Uterus (tissue), 4 donors: Measurements from ENCODE around the gene TMPRSS9. TPM values are rescaled to one million over a fixed set of nuclear protein-coding genes. Genes with fewer than 3 reads are reported as not detected.

ENCODE experiments used
- DNase-seq, 2 donors: peaks; one replicate each; pipeline ENCODE4 v3.0.0-alpha.2; 2019 to 2020
- H3K27ac ChIP-seq, 2 donors: fragments of 200-600 bp; sonication (generic); 1 replicate in 1 of 2; 2 replicates in 1 of 2; pipeline ENCODE4 v1.5.1; 2016 to 2018
- H3K27me3 ChIP-seq, 2 donors: fragments of 200-600 bp; sonication (generic); one replicate each; pipeline ENCODE4 v1.5.1; 2018 to 2019; ENCODE audit warnings: control low read depth in 1 of 2
- H3K36me3 ChIP-seq, 2 donors: fragments of 200-600 bp; sonication (generic); one replicate each; pipeline ENCODE4 v1.5.1; 2019; ENCODE audit warnings: control low read depth in 1 of 2
- H3K4me1 ChIP-seq, 2 donors: fragments of 200-600 bp; sonication (generic); one replicate each; pipeline ENCODE4 v1.5.1; 2018 to 2019; ENCODE audit warnings: control low read depth in 1 of 2
- H3K4me3 ChIP-seq, 2 donors: fragments of 200-600 bp; sonication (generic); 1 replicate in 1 of 2; 2 replicates in 1 of 2; pipeline ENCODE4 v1.5.1; 2018 to 2019; ENCODE audit warnings: mild to moderate bottlenecking in 1 of 2
- H3K9me3 ChIP-seq, 2 donors: fragments of 200-600 bp; sonication (generic); one replicate each; pipeline ENCODE4 v1.5.1; 2019; ENCODE audit warnings: control low read depth in 1 of 2
- POLR2A ChIP-seq, 2 donors: fragments of 450-650 bp; IDR thresholded peaks; one replicate each; pipeline ENCODE4 v1.6.1; 2016; ENCODE audit warnings: antibody characterized with exemption in 2 of 2, mild to moderate bottlenecking in 1 of 2, moderate library complexity in 1 of 2
- intact Hi-C: fragments of 100-400 bp; cut with DNase I; formaldehyde crosslinking; loops from one replicate; pipeline ENCODE4 v1.15.1; 2023; ENCODE audit warnings: low total_unique reads
- total RNA-seq, 4 donors: library from RNA; depleted of rRNA in 3 of 4; stranded (reverse); fragments of >200 nt in 3 of 4; gene quantifications; one replicate each; pipeline versions ENCODE4 v1.1.0 to v1.2.4, GENCODE V29; 2014 to 2023
- TF ChIP-seq, protein P1 (sequence below), 4 experiments: fragments of 200-600 bp in 2 of 4; fragments of 450-650 bp in 2 of 4; sonication (generic) in 2 of 4; IDR thresholded peaks; one replicate each; pipeline ENCODE4 v1.5.1; 2016 to 2019; ENCODE audit warnings: antibody characterized with exemption in 4 of 4, mild to moderate bottlenecking in 2 of 4, moderate library complexity in 1 of 4
- donor health status: DM: yes; HTN: yes; CAD: no.

Gene TMPRSS9
- total RNA-seq, 4 donors from 2014 or later, result 0.69 TPM; not detected in 3

- peaks cover 0 to 3% of the 10 kb centered on the region in 2 donors for H3K4me1 ChIP-seq
- H3K36me3 ChIP-seq, result no peaks in the 10 kb centered on the region
- H3K27ac ChIP-seq, result no peak overlapping the region
- no peaks in the 10 kb centered on the region for H3K27me3 ChIP-seq
- TF ChIP-seq, protein P1, sequence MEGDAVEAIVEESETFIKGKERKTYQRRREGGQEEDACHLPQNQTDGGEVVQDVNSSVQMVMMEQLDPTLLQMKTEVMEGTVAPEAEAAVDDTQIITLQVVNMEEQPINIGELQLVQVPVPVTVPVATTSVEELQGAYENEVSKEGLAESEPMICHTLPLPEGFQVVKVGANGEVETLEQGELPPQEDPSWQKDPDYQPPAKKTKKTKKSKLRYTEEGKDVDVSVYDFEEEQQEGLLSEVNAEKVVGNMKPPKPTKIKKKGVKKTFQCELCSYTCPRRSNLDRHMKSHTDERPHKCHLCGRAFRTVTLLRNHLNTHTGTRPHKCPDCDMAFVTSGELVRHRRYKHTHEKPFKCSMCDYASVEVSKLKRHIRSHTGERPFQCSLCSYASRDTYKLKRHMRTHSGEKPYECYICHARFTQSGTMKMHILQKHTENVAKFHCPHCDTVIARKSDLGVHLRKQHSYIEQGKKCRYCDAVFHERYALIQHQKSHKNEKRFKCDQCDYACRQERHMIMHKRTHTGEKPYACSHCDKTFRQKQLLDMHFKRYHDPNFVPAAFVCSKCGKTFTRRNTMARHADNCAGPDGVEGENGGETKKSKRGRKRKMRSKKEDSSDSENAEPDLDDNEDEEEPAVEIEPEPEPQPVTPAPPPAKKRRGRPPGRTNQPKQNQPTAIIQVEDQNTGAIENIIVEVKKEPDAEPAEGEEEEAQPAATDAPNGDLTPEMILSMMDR (IDR thresholded peaks at IDR 0.05), result no peak
- no peak for TF ChIP-seq POLR2A (IDR thresholded peaks at IDR 0.05)
- peak in 1 of 2 donors; percentile 23 for DNase-seq
- H3K4me3 ChIP-seq, result no peak overlapping the region
- intact Hi-C loops, result no loop called here
- no peaks in the 10 kb centered on the region for H3K9me3 ChIP-seq
Observed at GRCh38 chr19:2385053-2385721, 25.1 kb downstream of the TMPRSS9 start.

DNA sequence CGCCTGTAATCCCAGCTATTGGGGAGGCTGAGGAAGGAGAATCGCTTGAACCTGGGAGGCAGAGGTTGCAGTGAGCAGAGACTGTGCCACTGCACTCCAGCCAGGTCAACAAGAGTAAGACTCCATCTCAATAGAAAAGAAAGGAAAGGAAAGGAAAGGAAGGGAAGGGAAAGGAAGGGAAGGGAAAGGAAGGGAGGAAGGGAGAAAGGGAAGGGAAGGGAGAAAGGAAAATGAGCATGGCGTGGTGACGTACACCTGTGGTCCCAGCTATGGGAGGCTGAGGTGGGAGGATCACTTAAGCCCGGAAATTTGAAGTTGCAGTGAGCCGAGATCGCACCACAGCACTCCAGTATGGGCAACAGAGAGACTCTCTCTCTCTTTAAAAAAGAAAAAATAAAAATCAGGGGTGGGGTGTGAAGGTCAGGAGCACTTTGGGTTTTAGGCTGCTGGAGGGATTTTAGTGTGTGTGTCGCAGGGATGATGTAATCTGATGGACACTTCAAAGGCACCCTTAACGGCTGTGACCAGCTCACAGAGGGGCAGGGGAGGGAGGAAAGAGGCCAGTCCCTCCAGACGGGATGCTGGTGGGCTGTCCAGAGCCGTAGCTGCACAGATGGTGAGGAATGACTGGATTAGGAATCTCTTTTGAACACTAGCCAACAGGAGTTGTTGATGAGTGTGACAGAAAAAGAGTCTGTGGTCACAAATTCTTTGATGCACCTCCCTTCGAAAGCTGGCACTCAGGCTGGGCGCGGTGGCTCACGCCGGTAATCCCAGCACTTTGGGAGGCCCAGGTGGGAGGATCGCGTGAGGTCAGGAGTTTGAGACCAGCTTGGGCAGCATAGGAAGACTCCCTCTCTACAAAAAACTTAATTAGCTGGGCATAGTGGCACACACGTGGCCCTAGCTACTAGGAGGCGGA lies 27.6 kb downstream of the TMPRSS9 start:
- Histone ChIP-seq H3K36me3 (no peaks in the 10 kb centered on the region), H3K27me3 (no peaks in the 10 kb centered on the region), H3K9me3 (no peaks in the 10 kb centered on the region), H3K27ac (no peak overlapping the region), H3K4me1 (peaks cover 0 to 3% of the 10 kb centered on the region in 2 donors), H3K4me3 (no peak overlapping the region)
- no peak for TF ChIP-seq POLR2A (IDR thresholded peaks at IDR 0.05)
- TF ChIP-seq, protein P1 (IDR thresholded peaks at IDR 0.05), result no peak
- intact Hi-C loops, result no loop called here
- DNase-seq, result no peak

DNA sequence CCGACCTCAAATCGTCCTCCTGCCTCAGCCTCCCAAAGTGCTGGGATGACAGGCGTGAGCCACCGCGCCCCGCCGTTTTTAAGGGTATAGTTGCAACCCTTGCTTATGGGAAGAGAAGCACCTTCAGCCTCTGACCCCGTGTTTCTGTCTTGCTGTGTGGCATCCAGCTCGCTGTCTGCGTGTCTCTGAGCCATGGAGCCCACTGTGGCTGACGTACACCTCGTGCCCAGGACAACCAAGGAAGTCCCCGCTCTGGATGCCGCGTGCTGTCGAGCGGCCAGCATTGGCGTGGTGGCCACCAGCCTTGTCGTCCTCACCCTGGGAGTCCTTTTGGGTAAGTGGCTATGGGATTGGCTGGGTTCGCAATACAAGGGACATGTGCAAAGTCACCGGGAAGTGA lies 29.5 kb downstream of the TMPRSS9 start:
- Histone ChIP-seq H3K4me1 (no peaks in the 10 kb centered on the region), H3K36me3 (no peaks in the 10 kb centered on the region), H3K27me3 (no peaks in the 10 kb centered on the region), H3K27ac (no peak overlapping the region), H3K9me3 (no peaks in the 10 kb centered on the region), H3K4me3 (no peak overlapping the region)
- TF ChIP-seq, protein P1 (IDR thresholded peaks at IDR 0.05), result no peak
- TF ChIP-seq POLR2A (IDR thresholded peaks at IDR 0.05), result no peak
- no peak for DNase-seq
- intact Hi-C loops, result no loop called here

DNA sequence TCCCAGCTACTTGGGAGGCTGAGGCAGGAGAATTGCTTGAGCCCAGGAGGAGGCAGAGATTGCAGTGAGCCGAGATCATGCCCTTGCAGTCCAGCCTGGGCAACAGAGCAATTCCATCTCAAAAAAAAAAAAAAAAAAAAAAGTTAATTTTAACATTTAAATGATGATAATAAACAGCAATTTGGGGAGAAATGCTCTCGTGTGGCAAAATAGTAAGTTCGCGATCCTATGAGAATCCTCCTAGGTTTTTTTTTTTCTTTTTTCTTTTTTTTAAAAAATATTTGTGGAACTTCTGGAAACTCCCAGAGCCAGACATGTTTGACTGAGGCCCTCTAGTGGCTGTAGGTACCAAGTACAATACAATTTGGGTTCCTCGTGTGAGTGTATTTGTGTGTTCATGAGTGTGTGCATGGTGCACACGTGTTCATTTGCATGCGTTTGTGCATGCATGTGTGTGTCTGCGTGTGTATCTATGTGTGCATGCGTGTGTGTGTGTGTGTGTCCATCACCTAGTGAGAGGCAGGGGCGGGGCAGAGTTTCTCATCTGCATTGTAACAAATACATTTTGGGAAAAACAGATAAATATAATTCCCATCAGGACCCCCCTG lies 31.2 kb downstream of the TMPRSS9 start:
- Histone ChIP-seq H3K4me1 (no peaks in the 10 kb centered on the region), H3K27ac (no peak overlapping the region), H3K36me3 (no peaks in the 10 kb centered on the region), H3K4me3 (no peak overlapping the region), H3K9me3 (no peaks in the 10 kb centered on the region), H3K27me3 (no peaks in the 10 kb centered on the region)
- TF ChIP-seq POLR2A (IDR thresholded peaks at IDR 0.05), result no peak
- TF ChIP-seq, protein P1 (IDR thresholded peaks at IDR 0.05), result peak; percentile 74 to 84 (median 78)
- intact Hi-C loops, result no loop called here
- DNase-seq, result peak in 1 of 2 donors; percentile 39
